HS-5 (cell line): ENCODE data around the gene PCDH17.

Experiments used
- DNase-seq: peaks from one replicate; pipeline ENCODE4 v3.0.0-alpha.2; 2012; ENCODE audit warnings: low read depth

Gene PCDH17

DNA sequence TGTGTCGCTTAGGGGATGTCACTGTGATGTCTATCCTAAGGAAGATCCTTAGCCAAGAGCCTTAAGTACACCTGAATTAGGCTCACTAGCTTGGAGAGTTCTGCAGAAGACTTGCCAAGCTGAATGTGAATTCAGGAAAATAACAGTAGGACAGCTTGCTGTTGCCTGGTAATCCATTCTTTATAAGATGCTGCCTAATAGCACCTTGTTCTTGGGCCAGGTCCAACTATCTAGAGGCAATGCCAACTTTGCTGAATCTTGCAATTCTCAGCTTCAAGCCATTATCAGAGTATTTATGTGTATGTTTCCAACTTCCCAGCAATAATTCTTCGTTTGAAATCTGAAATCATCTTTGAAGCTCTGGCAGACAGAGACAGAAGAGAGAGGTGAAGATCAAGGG lies 102.8 kb downstream of the PCDH17 start:
- no peak for DNase-seq

GRCh38 chr13:57739089-57739488 lies 107.5 kb downstream of the PCDH17 start:
- DNase-seq, result no peak

GRCh38 chr13:57739543-57740190 lies 108.1 kb downstream of the PCDH17 start:
- no peak for DNase-seq

- DNase-seq, result no peak
Observed at GRCh38 chr13:57740719-57741118, 109.2 kb downstream of the PCDH17 start.

DNA sequence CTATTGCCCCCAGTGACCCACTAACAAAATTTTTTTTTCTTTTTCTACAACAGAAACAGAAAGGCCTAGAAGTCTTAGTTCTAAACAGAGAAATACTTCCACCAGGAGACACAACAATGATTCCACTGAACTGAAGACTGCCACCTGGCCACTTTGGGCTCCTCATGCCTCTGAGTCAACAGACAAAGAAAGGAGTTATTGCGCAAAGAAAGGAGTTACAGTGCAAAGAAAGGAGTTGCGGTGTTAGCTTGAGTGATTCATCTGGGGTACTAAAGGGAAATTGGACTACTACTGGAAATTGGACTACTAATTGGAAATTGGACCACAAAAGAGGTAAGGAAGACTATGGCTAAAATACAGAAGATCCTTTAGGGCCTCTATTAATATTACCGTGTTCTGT lies 116.6 kb downstream of the PCDH17 start:
- DNase-seq, result no peak

DNA sequence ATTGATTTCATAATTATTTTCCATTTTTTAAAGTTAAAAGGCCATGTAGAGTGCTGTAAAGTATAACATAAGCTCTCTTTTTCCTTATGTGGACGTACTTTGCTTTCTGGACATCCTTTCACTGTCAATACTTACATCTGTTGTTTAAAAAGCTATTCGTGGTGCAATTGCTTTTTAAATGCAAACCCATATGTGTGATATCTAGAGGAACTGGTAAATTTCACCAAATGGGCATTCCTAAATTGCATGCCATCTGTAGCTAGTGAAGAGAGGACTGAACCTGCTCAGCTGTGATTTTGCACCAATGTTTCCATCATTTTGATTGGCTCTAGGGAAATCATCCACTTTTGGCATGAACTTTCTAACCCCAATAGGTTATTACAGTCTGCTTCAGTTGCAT lies 129.4 kb downstream of the PCDH17 start:
- DNase-seq, result no peak

GRCh38 chr13:57763689-57764088 lies 132.1 kb downstream of the PCDH17 start:
- DNase-seq, result no peak
